Heart left ventricle (tissue), 13 donors: ENCODE results near the gene VRK2.

ENCODE experiments used
- POLR2A ChIP-seq, 2 donors: fragments of 450-650 bp; IDR thresholded peaks; one replicate each; pipeline ENCODE4 v1.6.1; 2017; ENCODE audit warnings: antibody characterized with exemption in 2 of 2, mild to moderate bottlenecking in 2 of 2, moderate library complexity in 2 of 2
- TF ChIP-seq, protein P1 (sequence below), 12 donors: fragments of 200-600 bp; sonication (generic) in 4 of 12; IDR thresholded peaks; one replicate each; pipeline versions ENCODE4 v1.5.0 to v1.8.0; 2018 to 2022; ENCODE audit warnings: antibody characterized with exemption in 12 of 12, mild to moderate bottlenecking in 5 of 12
- donor health status: ischemic (EF 13 %, LVEDD 7.1; RV severe dilation, severe dysfunction).
- donor health status: DM: no; HTN: yes; CAD: no.
- donor health status: DM: no; HTN: no; CAD: no.
- donor health status: ischemic (EF 25% LVEDD 6.9; RV normal size, moderate dysfunction).
- donor health status: ischemic (EF 25% LVEDD 5.7; RV mildly dilated, moderate dysfunction).
- donor health status: ischemic (EF 35%, LVEDD 5.7; RV mildly dilated, moderate dysfunction).
- donor health status: nonischemic (EF 11% LVEDD 7.7; RV severe dilation, severe dysfunction).
- donor health status: DM: yes; HTN: yes; CAD: no.
- donor health status: PGD.
- donor health status: ischemic (EF 29% LVEDD 5.4; RV normal size, mild dysfunction).
- donor health status: nonischemic (EF 23%, LVEDD 6.1; RV moderate dilation, normal function).

DNA sequence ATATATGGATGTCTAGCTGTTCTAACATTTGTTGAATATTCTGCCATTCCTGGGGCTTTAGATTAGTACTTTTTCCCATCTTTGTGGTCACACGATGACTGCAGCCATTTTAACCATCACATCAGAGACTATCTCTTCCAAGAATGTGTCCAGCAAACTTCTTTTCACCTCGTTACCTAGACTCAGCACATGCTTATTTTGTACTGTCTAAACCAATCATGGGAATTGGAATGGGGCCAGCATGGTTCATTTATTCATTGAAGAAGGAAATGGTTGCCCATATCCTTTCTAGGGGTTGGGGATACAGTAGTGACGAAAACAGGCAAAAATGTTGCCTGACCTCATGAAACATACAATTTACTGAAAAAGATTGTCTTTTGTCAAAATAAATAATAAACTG, 2.5 kb upstream of the VRK2 start:
- TF ChIP-seq, protein P1, sequence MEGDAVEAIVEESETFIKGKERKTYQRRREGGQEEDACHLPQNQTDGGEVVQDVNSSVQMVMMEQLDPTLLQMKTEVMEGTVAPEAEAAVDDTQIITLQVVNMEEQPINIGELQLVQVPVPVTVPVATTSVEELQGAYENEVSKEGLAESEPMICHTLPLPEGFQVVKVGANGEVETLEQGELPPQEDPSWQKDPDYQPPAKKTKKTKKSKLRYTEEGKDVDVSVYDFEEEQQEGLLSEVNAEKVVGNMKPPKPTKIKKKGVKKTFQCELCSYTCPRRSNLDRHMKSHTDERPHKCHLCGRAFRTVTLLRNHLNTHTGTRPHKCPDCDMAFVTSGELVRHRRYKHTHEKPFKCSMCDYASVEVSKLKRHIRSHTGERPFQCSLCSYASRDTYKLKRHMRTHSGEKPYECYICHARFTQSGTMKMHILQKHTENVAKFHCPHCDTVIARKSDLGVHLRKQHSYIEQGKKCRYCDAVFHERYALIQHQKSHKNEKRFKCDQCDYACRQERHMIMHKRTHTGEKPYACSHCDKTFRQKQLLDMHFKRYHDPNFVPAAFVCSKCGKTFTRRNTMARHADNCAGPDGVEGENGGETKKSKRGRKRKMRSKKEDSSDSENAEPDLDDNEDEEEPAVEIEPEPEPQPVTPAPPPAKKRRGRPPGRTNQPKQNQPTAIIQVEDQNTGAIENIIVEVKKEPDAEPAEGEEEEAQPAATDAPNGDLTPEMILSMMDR (IDR thresholded peaks at IDR 0.05), result no peak
- TF ChIP-seq POLR2A (IDR thresholded peaks at IDR 0.05), result no peak
